Endometrial microvascular endothelial cells (primary cell): ENCODE results near the gene HMG20B. TPM values are rescaled to one million over a fixed set of nuclear protein-coding genes. Genes with fewer than 3 reads are reported as not detected.
"Not testable (repeated sequence)": the region's sequence is repeated elsewhere in the genome, so short reads cannot be mapped to it uniquely, and the experiment has no call there.

ENCODE experiments used
- in situ Hi-C: cut with HindIII; loops from 2 replicates; pipeline ENCODE4 v1.10.0; 2017; ENCODE audit warnings: low sequenced_read_pairs, low pct_unique_long_range_greater_than_20kb; ENCODE audit errors: inconsistent ontology term
- total RNA-seq: library from RNA; depleted of rRNA; stranded (reverse); fragments of >200 nt; gene quantifications from one replicate; pipeline ENCODE4 v1.2.3, GENCODE V29; 2015; ENCODE audit errors: inconsistent ontology term

Gene HMG20B
- 79.4 TPM for total RNA-seq

DNA sequence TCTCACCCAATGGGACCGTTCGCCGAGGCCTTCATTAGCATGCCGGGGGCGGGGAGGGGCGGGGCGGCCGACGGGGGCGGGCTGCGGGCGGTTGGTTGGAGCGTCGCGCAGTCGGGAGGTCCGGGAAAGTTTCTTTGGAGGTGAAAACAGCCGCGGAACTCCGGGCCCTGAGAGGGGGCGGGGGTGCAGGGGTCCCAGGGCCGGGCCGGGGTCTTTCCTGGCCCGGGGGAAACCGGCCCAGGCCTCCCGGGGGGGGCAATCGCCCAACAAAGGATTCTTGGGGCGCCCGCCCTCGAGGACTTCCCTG lies at the start of gene HMG20B:
Gene HMG20B (plus strand): TSS at position 90 of the 307 bp plus-strand sequence. CDS start 366 bp downstream, outside the sequence.
- in situ Hi-C loops, result no loop called here

DNA sequence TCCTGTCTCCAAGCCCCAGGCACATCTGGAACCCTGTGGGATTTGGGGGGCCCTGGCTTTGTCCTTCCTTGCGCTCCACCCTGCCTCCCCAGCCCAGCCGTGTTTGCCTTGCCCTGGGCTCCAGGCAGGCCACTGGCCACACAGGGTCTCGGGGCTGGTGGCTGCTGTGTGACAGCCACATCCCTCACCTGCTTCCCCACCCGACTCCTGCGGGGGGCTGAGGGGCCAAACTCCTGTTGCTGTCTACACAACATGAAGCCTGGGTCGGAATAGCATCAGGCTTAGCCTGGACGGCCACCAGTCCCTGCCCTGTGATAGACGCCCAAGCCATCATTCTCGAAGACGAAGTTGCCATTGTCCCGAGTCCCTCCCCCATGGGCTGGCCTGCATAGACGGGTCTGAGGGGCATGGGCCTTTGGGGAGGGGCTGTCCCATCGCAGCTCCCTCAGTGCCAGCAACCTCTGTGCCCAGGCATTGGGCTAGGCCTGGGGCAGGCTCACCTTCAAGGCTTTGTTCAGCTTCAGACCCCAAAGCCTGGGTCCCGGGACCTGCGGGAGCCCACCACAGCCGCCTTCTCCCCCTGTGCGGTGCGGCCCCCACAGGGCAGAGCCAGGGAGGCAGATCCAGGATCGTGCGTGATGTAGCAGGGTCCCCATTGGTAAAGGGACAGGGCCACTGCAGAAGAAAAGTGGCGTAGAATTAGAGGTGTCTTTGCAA lies 49.2 kb upstream of the HMG20B start:
- in situ Hi-C loops, result no loop called here

DNA sequence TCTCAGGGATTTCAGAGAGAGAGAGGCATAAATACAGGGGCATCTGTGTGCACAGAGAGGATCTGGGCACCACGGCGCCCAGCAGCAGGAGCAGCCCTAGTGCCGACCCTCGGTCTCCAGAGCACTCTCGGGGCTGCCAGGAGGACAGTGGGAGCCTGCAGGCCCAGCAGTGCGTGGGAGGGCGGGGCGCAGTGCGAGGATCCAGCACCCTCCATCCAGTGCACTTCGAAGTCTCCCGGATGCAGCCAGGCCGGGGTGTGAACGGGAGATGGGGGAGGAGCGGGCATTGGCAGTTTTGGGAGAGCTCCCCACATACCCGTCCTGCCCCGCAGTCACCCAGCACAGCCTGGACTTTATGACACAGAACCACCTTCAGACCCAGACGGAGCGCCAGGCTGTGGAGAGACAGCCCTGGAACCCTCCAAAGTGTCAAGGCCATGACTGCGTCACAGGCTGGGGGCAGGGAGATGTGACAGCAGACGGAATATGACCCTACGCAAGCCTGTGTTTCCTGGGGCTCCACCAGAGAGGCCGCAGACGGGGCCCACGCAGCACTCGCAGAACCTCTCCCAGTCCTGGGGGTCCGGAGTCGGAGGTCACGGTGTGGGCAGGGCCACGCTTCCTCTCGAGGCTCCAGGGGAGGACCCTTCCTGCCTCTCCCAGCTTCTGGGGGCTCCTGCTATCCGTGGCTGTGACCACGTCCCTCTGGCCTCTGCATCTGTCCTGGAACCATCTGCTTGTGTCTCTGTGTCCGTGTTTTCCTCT lies 48.5 kb upstream of the HMG20B start:
- in situ Hi-C loops, result no loop called here

DNA sequence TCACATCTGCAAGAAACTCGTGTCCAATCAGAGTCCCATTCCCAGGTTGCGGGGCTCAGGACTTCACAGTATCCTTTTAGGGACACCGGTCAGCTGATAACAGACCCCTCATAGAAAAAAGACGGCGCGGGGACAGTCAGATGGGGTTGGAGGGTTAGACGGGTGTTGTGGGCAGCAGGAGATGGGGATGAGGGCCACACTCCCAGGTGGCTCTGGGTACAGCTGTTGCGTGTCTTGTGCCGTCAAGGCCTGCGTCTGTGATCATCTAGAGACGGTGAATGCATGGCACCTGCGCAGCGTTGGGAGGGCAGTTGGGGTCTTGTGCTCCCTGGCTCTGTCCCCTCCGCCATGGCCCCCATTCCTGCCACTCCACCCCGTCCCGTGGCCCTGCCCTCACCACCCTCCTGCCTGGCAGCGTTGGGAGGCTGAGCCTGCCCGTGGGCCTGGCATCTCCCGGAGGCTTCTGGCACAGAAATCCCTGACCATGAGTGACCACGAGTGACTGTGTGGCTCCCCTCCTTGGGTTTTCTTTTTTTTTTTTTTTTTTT lies 47.8 kb upstream of the HMG20B start:
- in situ Hi-C loops, result no loop called here

DNA sequence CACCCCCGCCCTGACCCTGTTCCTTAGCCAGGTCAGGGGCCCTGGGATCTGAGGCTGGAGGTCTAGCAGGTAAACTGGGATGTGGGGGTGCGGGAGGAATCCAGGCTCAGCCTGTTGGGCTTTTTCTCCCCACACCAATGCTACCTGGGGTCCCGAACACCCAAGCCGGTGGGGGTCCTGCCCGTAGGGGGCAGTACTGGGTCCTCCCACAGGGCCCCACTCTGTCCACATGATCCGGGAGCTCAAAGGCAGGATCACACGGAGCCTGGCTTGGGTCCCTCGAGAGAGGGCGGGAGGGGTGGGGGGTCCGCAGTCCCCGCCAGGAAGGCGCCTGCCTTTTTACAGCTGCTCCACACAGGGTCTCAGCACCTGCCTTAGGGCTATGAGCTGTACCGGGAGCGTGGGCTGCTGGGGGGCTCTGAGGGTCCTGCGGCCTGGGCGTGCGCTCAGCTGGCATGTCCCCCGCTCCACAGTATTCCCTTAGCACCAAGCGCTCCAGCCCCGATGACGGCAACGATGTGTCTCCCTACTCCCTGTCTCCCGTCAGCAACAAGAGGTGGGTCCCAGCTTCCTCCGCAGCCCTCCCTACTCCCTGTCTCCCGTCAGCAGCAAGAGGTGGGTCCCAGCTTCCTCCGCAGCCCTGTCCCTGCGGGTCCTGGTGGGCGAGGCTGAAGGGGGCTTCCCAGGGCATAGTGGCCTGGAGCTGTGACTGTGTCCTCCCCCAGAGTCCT lies 46.1 kb upstream of the HMG20B start:
- in situ Hi-C loops, result no loop called here

DNA sequence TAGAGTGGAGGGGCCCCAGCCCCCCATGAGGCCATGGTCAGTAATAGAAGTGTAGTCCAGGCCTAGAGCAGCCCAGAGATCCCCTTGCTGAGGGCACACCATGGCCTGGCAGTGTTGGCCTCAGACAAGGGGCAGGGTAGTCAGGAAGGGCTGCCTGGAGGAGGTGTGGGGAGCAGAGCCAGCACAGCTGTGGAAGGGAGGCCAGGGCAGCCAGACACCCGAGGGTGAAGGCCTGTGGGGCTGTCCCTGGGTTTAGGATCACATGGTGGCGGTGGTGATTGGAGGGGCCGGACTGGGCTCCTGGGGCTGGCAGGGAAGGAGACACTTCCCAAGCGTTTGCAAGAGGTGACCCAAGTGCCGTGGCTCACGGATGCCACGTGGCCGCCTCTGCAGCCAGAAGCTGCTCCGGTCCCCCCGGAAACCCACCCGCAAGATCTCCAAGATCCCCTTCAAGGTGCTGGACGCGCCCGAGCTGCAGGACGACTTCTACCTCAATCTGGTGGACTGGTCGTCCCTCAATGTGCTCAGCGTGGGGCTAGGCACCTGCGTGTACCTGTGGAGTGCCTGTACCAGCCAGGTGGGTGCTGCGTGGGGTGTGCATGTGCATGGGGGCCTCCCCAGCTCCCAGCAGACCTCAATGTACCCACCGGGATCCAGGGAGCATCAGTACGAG lies 45.4 kb upstream of the HMG20B start:
- in situ Hi-C loops, result no loop called here

DNA sequence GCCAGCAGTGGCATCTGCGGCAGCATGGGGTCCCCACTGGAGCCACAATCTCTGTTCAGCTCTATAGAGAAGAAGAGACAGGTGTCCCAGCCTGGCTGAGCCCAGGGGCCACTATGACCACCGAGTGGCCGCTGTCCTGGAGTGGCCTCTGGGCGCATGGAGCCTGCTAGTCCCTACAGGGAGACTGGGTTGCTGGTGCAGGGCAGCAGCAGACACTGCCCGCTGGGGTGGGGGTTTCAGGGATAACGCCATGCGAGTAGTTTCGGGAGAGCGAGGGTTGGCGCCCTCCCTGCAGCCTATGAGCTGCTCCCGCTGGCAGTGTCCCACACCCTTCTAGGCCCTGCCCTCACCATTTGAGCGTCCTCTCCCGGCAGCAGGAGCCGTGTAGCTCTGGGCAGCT lies 44.7 kb upstream of the HMG20B start:
- in situ Hi-C loops, result no loop called here

DNA sequence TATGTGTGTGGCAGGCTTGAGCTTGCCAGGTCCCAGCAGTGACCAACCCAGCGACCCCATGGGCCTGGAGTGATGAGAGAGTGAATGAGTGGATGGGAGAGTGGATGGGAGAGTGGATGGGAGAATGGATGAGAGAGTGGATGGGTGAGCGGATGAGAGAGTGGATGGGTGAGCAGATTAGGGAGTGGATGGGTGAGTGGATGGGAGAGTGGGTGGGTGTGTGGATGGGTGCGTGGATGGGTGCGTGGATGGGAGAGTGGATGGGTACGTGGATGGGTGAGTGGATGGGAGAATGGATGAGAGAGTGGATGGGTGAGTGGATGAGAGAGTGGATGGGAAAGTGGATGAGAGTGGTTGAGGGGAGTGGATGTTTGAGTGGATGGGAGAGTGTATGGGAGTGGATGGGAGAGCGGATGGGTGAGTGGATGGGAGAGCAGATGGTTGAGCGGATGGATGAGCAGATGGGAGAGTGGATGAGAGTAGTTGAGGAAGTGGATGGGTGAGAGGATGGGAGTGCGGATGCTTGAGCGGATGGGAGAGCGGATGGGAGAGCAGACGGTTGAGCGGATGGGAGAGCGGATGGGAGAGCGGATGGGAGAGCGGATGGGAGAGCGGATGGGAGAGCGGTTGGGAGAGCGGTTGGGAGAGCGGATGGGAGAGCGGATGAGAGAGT lies 44.1 kb upstream of the HMG20B start:
- in situ Hi-C loops, result no loop called here

DNA sequence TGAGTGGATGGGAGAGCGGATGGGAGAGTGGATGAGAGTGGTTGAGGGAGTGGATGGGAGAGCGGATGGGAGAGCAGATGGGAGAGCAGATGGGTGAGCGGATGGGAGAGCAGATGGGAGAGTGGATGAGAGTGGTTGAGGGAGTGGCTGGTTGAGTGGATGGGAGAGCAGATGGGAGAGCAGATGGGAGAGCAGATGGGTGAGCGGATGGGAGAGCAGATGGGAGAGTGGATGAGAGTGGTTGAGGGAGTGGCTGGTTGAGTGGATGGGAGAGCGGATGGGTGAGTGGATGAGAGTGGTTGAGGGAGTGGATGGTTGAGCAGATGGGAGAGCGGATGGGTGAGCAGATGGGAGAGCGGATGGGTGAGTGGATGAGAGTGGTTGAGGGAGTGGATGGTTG lies 43.4 kb upstream of the HMG20B start:
- in situ Hi-C loops, result not testable (repeated sequence)

DNA sequence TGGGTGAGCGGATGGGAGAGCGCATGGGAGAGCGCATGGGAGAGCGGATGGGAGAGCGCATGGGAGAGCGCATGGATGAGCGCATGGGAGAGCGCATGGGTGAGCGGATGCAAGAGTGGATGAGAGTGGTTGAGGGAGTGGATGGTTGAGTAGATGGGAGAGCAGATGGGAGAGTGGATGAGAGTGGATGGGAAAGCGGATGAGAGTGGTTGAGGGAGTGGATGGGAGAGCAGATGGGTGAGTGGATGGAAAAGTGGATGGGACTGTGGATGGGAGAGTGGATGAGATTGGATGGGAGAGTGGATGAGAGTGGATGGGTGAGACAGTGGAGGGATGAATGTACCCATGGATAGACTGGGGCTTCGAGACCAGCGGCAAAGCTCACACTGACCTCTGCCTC lies 42.4 kb upstream of the HMG20B start:
- in situ Hi-C loops, result no loop called here

DNA sequence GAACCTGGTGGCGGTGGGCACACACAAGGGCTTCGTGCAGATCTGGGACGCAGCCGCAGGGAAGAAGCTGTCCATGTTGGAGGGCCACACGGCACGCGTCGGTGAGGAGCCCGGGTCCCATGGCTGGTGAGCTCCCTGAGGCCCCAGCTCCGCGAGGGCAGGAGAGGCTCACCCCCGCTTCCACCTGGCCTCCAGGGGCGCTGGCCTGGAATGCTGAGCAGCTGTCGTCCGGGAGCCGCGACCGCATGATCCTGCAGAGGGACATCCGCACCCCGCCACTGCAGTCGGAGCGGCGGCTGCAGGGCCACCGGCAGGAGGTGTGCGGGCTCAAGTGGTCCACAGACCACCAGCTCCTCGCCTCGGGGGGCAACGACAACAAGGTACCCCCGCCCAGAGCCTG lies 41.0 kb upstream of the HMG20B start:
- in situ Hi-C loops, result no loop called here

DNA sequence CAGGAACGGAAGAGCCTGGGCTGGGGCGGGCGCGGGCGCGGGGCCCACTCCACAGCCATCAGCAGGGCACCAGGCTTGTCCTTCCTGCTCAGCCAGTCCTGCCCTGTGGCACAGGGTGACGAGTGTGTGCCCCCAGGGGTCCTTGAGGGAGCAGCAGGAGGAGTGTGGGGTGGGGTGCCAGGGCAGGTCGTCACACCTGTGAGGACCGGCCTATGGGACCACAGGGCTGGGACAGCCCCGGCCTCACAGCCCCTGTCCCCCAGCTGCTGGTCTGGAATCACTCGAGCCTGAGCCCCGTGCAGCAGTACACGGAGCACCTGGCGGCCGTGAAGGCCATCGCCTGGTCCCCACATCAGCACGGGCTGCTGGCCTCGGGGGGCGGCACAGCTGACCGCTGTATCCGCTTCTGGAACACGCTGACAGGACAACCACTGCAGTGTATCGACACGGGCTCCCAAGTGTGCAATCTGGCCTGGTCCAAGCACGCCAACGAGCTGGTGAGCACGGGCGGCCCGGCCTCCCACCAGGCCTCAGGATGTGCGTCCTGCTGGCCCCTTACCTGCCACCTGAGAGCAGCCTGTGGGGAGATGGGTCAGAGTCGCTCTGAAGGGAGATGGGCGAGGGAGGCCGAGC lies 40.5 kb upstream of the HMG20B start:
- in situ Hi-C loops, result no loop called here

DNA sequence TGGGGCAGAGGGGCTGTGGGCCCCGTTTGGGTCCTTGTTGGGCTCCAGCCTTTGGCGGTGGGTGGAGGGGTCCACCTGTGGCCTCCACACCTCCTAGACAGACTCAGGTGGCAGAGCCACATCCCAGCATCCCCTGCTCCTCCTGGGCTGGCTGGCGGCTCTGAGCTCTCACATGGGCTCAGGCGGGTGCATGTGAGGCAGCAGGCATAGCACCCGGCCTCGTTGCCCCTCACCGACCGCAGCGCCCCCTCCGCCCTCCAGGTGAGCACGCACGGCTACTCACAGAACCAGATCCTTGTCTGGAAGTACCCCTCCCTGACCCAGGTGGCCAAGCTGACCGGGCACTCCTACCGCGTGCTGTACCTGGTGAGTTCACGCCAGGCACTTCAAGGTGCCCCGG lies 39.7 kb upstream of the HMG20B start:
- in situ Hi-C loops, result no loop called here

DNA sequence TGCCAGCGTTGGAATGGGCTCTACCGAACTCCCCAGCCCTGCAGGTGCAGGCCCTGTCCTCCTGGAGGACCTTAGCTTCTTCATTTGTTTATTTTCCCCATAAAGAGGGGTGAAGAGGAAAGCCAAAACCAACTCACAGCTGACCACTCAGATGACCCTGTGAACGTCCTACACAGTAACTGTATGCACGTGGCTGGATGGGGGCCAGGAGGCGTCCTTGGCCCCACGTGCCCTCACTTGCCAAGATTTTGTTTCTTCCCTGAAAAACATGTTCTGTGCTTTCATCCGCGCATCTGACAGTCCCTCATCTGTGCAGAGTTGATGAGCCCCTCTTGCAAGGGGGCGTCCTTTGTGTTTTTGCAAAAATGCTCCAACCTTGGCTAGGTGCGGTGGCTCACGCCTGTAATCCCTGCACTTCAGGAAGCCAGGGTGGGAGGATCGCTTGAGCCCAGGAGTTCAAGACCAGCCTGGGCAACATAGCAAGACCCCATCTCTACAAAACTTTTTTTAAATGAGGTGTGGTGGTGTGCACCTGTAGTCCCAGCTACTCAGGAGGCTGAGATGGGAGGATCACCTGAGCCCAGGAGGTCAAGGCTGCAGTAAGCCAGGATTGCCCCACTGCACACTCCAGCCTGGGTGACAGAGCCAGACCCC lies 39.1 kb upstream of the HMG20B start:
- in situ Hi-C loops, result no loop called here

DNA sequence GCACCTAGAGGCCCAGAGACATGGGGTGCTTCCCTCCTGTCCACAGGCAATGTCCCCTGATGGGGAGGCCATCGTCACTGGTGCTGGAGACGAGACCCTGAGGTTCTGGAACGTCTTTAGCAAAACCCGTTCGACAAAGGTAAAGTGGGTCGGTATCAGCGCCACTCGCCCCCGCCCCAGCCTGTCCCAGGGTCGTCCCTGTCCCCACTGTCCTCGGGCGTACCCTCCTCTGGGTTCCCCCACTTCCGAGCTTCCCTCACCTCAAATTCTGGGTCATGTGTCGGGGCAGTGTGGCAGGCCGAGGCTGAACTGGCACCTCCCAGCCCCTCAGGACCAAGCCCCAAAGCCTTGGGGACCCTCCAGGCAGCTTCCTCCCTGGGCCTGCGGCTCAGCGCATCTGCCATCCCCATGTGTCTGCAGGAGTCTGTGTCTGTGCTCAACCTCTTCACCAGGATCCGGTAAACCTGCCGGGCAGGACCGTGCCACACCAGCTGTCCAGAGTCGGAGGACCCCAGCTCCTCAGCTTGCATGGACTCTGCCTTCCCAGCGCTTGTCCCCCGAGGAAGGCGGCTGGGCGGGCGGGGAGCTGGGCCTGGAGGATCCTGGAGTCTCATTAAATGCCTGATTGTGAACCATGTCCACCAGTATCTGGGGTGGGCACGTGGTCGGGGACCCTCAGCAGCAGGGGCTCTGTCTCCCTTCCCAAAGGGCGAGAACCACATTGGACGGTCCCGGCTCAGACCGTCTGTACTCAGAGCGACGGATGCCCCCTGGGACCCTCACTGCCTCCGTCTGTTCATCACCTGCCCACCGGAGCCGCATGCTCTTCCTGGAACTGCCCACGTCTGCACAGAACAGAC lies 38.1 kb upstream of the HMG20B start:
- in situ Hi-C loops, result no loop called here

DNA sequence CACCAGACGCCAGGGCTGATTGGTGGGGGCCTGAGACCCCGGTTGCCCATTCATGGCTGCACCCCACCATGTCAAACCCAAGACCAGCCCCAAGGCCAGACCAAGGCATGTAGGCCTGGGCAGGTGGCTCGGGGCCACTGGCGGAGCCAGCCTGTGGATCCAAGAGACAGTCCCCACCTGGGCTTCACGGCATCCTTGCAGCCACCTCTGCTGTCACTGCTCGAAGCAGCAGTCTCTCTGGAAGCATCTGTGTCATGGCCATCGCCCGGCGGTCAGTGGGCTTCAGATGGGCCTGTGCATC lies 37.6 kb upstream of the HMG20B start:
- in situ Hi-C loops, result no loop called here

DNA sequence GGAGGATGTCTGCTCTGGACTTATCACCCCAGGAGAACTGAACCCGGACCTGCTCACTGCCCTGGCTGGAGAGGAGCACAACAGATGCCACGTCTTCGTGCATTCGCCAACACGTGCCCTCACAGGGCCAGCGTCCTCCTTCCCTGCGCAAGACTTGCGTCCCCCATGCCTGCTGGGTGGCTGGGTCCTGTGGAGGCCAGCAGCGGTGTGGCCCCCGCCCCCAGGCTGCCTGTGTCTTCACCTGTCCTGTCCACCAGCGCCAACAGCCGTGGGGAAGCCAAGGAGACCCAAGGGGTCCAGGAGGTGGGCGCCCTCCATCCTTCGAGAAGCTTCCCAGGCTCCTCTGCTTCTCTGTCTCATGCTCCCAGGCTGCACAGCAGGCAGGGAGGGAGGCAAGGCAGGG lies 37.2 kb upstream of the HMG20B start:
- in situ Hi-C loops, result no loop called here
